ENCODE measurements around the gene DNAH6. TPM values are rescaled to one million over a fixed set of nuclear protein-coding genes. Genes with fewer than 3 reads are reported as not detected.

DNAH6 gene
- total and polyA plus RNA-seq, 2 of the 8 experiments (the other 6 are each of a cell fraction or from before 2014, with no cell fraction given) = 0.06 to 0.43 TPM

GRCh38 chr2:84799772-84800171 is 283.5 kb downstream of the DNAH6 start (continued):
- no peak for TF ChIP-seq CHD7 (IDR thresholded peaks at IDR 0.05; ENCODE audit: insufficient replicate concordance, low read length)
